ENCODE measurements around the gene SETD6.
"Not testable (repeated sequence)": the region's sequence is repeated elsewhere in the genome, so short reads cannot be mapped to it uniquely, and the experiment has no call there.

Gene SETD6

GRCh38 chr16:58535100-58535499 is 19.8 kb downstream of the SETD6 start:
- DNase-seq, result no peak

- no peak for DNase-seq
Measured at GRCh38 chr16:58536278-58536677, 21.0 kb downstream of the SETD6 start.

GRCh38 chr16:58537124-58537906 is 22.0 kb downstream of the SETD6 start:
- DNase-seq, result no peak

- DNase-seq, result no peak
Measured at GRCh38 chr16:58541711-58542110, 26.4 kb downstream of the SETD6 start.

GRCh38 chr16:58542291-58542690 is 27.0 kb downstream of the SETD6 start:
- no peak for DNase-seq

- DNase-seq, result no peak
Measured at GRCh38 chr16:58543685-58544084, 28.4 kb downstream of the SETD6 start.

GRCh38 chr16:58548378-58548777 is 33.1 kb downstream of the SETD6 start:
- no peak for DNase-seq

GRCh38 chr16:58551496-58551895 is 36.2 kb downstream of the SETD6 start:
- no peak for DNase-seq

- DNase-seq, result no peak
Measured at GRCh38 chr16:58556678-58557077, 41.4 kb downstream of the SETD6 start.

GRCh38 chr16:58563235-58563634 is 47.9 kb downstream of the SETD6 start:
- DNase-seq, result no peak

GRCh38 chr16:58563775-58564174 is 48.5 kb downstream of the SETD6 start:
- DNase-seq, result no peak

GRCh38 chr16:58565697-58566096 is 50.4 kb downstream of the SETD6 start:
- not testable (repeated sequence) for DNase-seq
